ENCODE measurements around the gene QSOX2. TPM values are rescaled to one million over a fixed set of nuclear protein-coding genes. Genes with fewer than 3 reads are reported as not detected.
A peak's percentile ranks its signal among the peaks of the same experiment; 100 is the strongest.
"Not testable (repeated sequence)": the region's sequence is repeated elsewhere in the genome, so short reads cannot be mapped to it uniquely, and the experiment has no call there.

Gene QSOX2
- total RNA-seq, 1 experiment from 2014 or later, result 34.6 TPM

DNA sequence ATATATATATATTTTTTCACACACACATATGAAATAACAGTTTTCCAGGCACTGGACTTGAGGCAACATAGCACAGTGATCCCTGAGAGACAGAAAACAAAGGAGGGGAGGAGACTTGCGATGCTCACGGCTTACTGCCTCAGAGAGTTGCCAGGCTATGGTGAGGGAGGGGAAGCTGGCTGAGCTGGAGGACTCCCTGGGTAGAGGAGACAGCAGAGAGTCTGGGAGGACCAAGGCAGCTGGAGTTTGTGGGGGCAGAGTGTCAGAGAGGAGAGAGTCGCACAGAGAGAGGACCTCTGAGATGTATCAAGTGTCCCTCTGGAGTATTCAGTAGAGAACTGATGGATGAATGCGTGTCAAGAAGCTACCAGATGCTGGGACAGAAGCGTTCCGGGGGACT lies 23.1 kb upstream of the QSOX2 start:
- Histone ChIP-seq H2AFZ (no peak overlapping the region), H3K4me2 (no peak overlapping the region), H4K20me1 (ENCODE audit: insufficient read depth) (no peaks in the 10 kb centered on the region), H3K79me2 (ENCODE audit: low read depth) (no peaks in the 10 kb centered on the region), H3K36me3 (ENCODE audit: low read depth) (no peaks in the 10 kb centered on the region), H3K9me3 (ENCODE audit: insufficient read depth, low read depth) (no peaks in the 10 kb centered on the region), H3K27me3 (ENCODE audit: insufficient read depth, low read depth) (peaks cover 50% of the 10 kb centered on the region), H3K4me1 (replicated peaks; ENCODE audit: insufficient read depth) (no peaks in the 10 kb centered on the region; the same call in 1 of the 2 replicates), H3K4me3 (no peak overlapping the region), H3K27ac (no peak overlapping the region), H3F3A (ENCODE audit: insufficient read depth, low read depth) (0 out of 2 replicates have a peak, but pooled peaks cover 5% of the 10 kb centered on the region), H3K9me2 (ENCODE audit: insufficient read depth) (no peaks in the 10 kb centered on the region)
- DNase-seq, result no peak
- intact Hi-C loops (cut with micrococcal nuclease; ENCODE audit: unreplicated experiment), result loop anchor here (5.0 kb wide), 1 partner anchor 126 kb away; no protein-coding TSS in a partner anchor
- BruUV-seq (replicated peaks), result no TSS peak
- POLR2A ChIA-PET (ENCODE audit: unreplicated experiment), result interaction anchor here (0.6 kb wide), 1 partner anchor 18 kb away, joined by 3 read pairs; no protein-coding TSS in a partner anchor
- CTCF ChIA-PET, result no interaction called here
- no peak for TF ChIP-seq EZH2 (IDR thresholded peaks at IDR 0.05; ENCODE audit: low read depth)
- no peak; the same call in 1 of the 2 replicates for TF ChIP-seq CTCF (conservative IDR thresholded peaks at IDR 0.05)

- ChIA-PET POLR2A (ENCODE audit: unreplicated experiment) (interaction anchor here (0.6 kb wide), 1 partner anchor 19 kb away, joined by 3 read pairs; no protein-coding TSS in a partner anchor), CTCF (interaction anchor here (0.6 to 0.7 kb wide), 2 partner anchors 135 to 173 kb away, joined by 3 to 8 read pairs; no protein-coding TSS in a partner anchor)
- intact Hi-C loops (cut with micrococcal nuclease; ENCODE audit: unreplicated experiment), result loop anchor here (5.0 kb wide), 1 partner anchor 126 kb away; no protein-coding TSS in a partner anchor
- no peak overlapping the region for H3K4me3 ChIP-seq
- peaks cover 50% of the 10 kb centered on the region for H3K27me3 ChIP-seq (ENCODE audit: insufficient read depth, low read depth)
- H2AFZ ChIP-seq, result no peak overlapping the region
- no peak overlapping the region for H3K27ac ChIP-seq
- no peaks in the 10 kb centered on the region for H3K9me2 ChIP-seq (ENCODE audit: insufficient read depth)
- no TSS peak for BruUV-seq (replicated peaks)
- H3K36me3 ChIP-seq (ENCODE audit: low read depth), result no peaks in the 10 kb centered on the region
- no peaks in the 10 kb centered on the region; the same call in 1 of the 2 replicates for H3K4me1 ChIP-seq (replicated peaks; ENCODE audit: insufficient read depth)
- no peaks in the 10 kb centered on the region for H4K20me1 ChIP-seq (ENCODE audit: insufficient read depth)
- TF ChIP-seq CTCF (conservative IDR thresholded peaks at IDR 0.05) (no peak; the same call in 1 of the 2 replicates), EZH2 (IDR thresholded peaks at IDR 0.05; ENCODE audit: low read depth) (no peak)
- 0 out of 2 replicates have a peak, but pooled peaks cover 5% of the 10 kb centered on the region for H3F3A ChIP-seq (ENCODE audit: insufficient read depth, low read depth)
- H3K4me2 ChIP-seq, result no peak overlapping the region
- H3K9me3 ChIP-seq (ENCODE audit: insufficient read depth, low read depth), result no peaks in the 10 kb centered on the region
- DNase-seq, result no peak
- no peaks in the 10 kb centered on the region for H3K79me2 ChIP-seq (ENCODE audit: low read depth)
Observed at GRCh38 chr9:136268318-136268717, 22.7 kb upstream of the QSOX2 start.

DNA sequence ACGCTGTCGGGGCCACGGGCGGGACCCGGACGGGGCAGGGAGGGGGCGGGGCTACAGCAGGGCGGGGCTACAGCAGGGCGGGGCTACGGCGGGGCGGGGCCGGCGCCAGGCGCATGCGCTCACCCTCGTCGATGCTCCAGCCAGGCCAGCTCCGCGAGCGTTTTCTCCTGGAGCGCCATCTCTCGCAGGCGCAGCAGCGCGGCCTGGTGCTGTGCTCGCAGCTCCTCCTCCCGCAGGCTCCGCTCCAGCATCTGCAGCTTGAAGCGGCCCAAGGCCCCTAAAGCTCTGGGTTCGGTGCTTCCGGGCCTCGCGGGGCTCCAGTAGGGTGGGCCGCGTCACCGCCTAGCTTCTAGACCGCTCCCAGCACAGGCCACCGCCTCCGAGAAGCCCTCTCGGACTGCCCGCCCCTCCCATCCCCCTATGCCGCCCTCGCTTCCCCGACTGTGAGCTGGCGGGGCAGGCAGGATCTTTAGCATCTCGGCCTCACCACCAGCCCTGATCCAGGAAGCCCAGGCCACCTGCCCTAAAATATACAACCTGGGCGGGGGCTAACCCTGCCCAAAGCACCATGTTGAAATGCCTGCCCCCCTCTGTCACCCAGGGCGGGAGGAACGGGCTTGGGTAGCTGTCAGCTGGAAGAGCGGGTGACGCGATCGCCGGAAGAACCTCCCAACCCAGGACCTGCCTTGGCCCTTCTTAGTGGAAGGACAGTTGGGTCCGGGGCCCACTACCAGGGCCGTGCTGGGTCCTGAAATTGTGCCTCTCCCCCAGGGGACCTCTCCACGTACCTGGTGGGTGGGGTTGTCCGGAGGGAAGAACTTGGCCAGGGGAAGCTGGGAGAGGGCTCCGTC lies 21.9 kb upstream of the QSOX2 start:
- DNase-seq, result peak; percentile 57 to 83
- no peaks in the 10 kb centered on the region for H3K36me3 ChIP-seq (ENCODE audit: low read depth)
- H3K9me3 ChIP-seq (ENCODE audit: insufficient read depth, low read depth), result no peaks in the 10 kb centered on the region
- ChIA-PET POLR2A (ENCODE audit: unreplicated experiment) (interaction anchor here (0.5 to 0.6 kb wide), 3 partner anchors 30 to 372 kb away, joined by 4 to 15 read pairs (median 14); no protein-coding TSS in a partner anchor), CTCF (interaction anchor here (0.6 to 1.1 kb wide), 3 partner anchors 40 to 172 kb away, joined by 3 to 8 read pairs (median 4); no protein-coding TSS in a partner anchor)
- H3K27ac ChIP-seq, result no peak overlapping the region
- H3K4me2 ChIP-seq, result peak overlapping the region; percentile 89
- H4K20me1 ChIP-seq (ENCODE audit: insufficient read depth), result no peaks in the 10 kb centered on the region
- peak overlapping the region; percentile 82 for H2AFZ ChIP-seq
- peak overlapping the region; percentile 63 for H3K4me3 ChIP-seq
- BruUV-seq (replicated peaks), result TSS peak; percentile 42
- intact Hi-C loops (cut with micrococcal nuclease; ENCODE audit: unreplicated experiment), result loop anchor here (5.0 kb wide), 1 partner anchor 125 kb away; no protein-coding TSS in a partner anchor
- no peaks in the 10 kb centered on the region; the same call in 1 of the 2 replicates for H3K4me1 ChIP-seq (replicated peaks; ENCODE audit: insufficient read depth)
- H3K9me2 ChIP-seq (ENCODE audit: insufficient read depth), result no peaks in the 10 kb centered on the region
- H3K79me2 ChIP-seq (ENCODE audit: low read depth), result no peaks in the 10 kb centered on the region
- 0 out of 2 replicates have a peak, but pooled peaks cover 5% of the 10 kb centered on the region for H3F3A ChIP-seq (ENCODE audit: insufficient read depth, low read depth)
- no peak; the same call in 1 of the 2 replicates for TF ChIP-seq CTCF (conservative IDR thresholded peaks at IDR 0.05)
- no peak for TF ChIP-seq EZH2 (IDR thresholded peaks at IDR 0.05; ENCODE audit: low read depth)
- H3K27me3 ChIP-seq (ENCODE audit: insufficient read depth, low read depth), result peaks cover 47% of the 10 kb centered on the region

DNA sequence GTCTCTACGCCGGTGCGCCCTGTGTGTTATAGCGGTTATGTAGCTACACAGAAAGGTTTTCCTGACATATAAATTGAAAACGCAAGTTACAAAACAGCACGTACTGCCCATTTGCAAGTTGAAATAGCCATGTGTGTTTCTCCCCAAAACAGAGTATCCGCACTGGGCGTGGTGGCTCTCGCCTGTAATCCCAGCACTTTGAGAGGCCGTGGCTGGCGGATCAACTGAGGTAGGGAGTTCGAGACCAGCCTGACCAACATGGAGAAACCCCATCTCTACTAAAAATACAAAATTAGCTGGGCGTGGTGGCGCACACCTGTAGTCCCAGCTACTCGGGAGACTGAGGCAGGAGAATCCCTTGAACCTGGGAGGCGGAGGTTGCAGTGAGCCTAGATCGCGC lies 21.0 kb upstream of the QSOX2 start:
- intact Hi-C loops (cut with micrococcal nuclease; ENCODE audit: unreplicated experiment), result loop anchor here (5.0 kb wide), 1 partner anchor 124 kb away; no protein-coding TSS in a partner anchor
- ChIA-PET POLR2A (ENCODE audit: unreplicated experiment) (interaction anchor here (0.5 to 0.6 kb wide), 2 partner anchors 31 to 373 kb away, joined by 4 to 15 read pairs; no protein-coding TSS in a partner anchor), CTCF (interaction anchor here (1.1 kb wide), 1 partner anchor 39 kb away, joined by 4 read pairs; no protein-coding TSS in a partner anchor)
- H3K9me2 ChIP-seq (ENCODE audit: insufficient read depth); BruUV-seq (replicated peaks); H4K20me1 ChIP-seq (ENCODE audit: insufficient read depth); H3K9me3 ChIP-seq (ENCODE audit: insufficient read depth, low read depth); H3K79me2 ChIP-seq (ENCODE audit: low read depth); H3K36me3 ChIP-seq (ENCODE audit: low read depth); H3K27ac ChIP-seq; DNase-seq; H3K4me1 ChIP-seq (replicated peaks; ENCODE audit: insufficient read depth); H3F3A ChIP-seq (ENCODE audit: insufficient read depth, low read depth): not testable (repeated sequence)
- peaks cover 51% of the 10 kb centered on the region for H3K27me3 ChIP-seq (ENCODE audit: insufficient read depth, low read depth)
- peak overlapping the region; percentile 89 for H3K4me2 ChIP-seq
- H3K4me3 ChIP-seq, result peak overlapping the region; percentile 63
- H2AFZ ChIP-seq, result peak overlapping the region; percentile 82
